ENCODE data around the gene RERG. TPM values are rescaled to one million over a fixed set of nuclear protein-coding genes. Genes with fewer than 3 reads are reported as not detected.

The RERG gene
- total RNA-seq, 1 donor from 2014 or later: 0.14 TPM

GRCh38 chr12:15059123-15059522, 162.1 kb downstream of the RERG start:
- Histone ChIP-seq H3K9me3 (ENCODE audit: insufficient read depth, low read depth, low read length) (no peaks in the 10 kb centered on the region), H4K20me1 (ENCODE audit: insufficient read depth, low read length) (no peaks in the 10 kb centered on the region), H3K4me3 (ENCODE audit: insufficient read depth, low read depth, low read length) (no peak overlapping the region), H3K4me1 (ENCODE audit: insufficient read depth, low read length) (no peaks in the 10 kb centered on the region), H3K36me3 (ENCODE audit: insufficient read depth, low read length) (no peaks in the 10 kb centered on the region), H3K79me2 (ENCODE audit: insufficient read depth, low read length) (no peaks in the 10 kb centered on the region), H3K27me3 (ENCODE audit: insufficient read depth, low read length) (no peaks in the 10 kb centered on the region), H3K27ac (ENCODE audit: low read depth, low read length) (no peak overlapping the region), H3K4me2 (ENCODE audit: low read length) (no peak overlapping the region), H2AFZ (ENCODE audit: low read depth, low read length) (no peak overlapping the region), H3K9ac (ENCODE audit: low read length) (no peak overlapping the region)
- FAIRE-seq (no peak), DNase-seq (ENCODE audit: low read depth) (no peak)
- Mint-ChIP-seq H3K36me3 (ENCODE audit: low read depth, unreplicated experiment) (no peaks in the 10 kb centered on the region), H3K27me3 (ENCODE audit: low read depth, unreplicated experiment) (peaks cover 4% of the 10 kb centered on the region), H3K27ac (ENCODE audit: unreplicated experiment) (no peak overlapping the region), H3K9me3 (ENCODE audit: unreplicated experiment) (no peaks in the 10 kb centered on the region), H3K4me1 (ENCODE audit: low read depth, unreplicated experiment) (no peaks in the 10 kb centered on the region), H3K4me3 (ENCODE audit: unreplicated experiment) (no peak overlapping the region)
- no peak for TF ChIP-seq EZH2 (IDR thresholded peaks at IDR 0.05; ENCODE audit: insufficient read depth, low read length)
- no peak for TF ChIP-seq CTCF (IDR thresholded peaks at IDR 0.05; ENCODE audit: insufficient read depth, low read depth, low read length)

Other genes with a start within 250 kb of the RERG start
- gene PDE6H, start 248.4 kb downstream of the RERG start, total RNA-seq: not detected in 2 replicates
- gene PTPRO, start 101.1 kb upstream of the RERG start, total RNA-seq: 0.12 and 0.39 TPM in 2 replicates

All from astrocyte (in vitro differentiated cells and primary cell).